Aorta (tissue), 5 donors: ENCODE data around the gene FSIP1. TPM values are rescaled to one million over a fixed set of nuclear protein-coding genes. Genes with fewer than 3 reads are reported as not detected.

ENCODE experiments used
- ATAC-seq: fragments of 200-7000 bp; cut with Tn5 transposase; one replicate; pipeline ENCODE4 v1.9.1; 2022; ENCODE audit warnings: moderate library complexity; ENCODE audit not compliant: low FRiP score
- DNase-seq, 2 donors: peaks; one replicate each; pipeline ENCODE4 v3.0.0-alpha.2; 2020
- H3K27ac ChIP-seq, 2 donors: one replicate each; pipeline ENCODE4 v1.5.1; 2013; ENCODE audit warnings: low read length in 2 of 2, mild to moderate bottlenecking in 2 of 2, moderate library complexity in 2 of 2, control low read depth in 1 of 2, inconsistent platforms in 1 of 2, low read depth in 1 of 2
- H3K27me3 ChIP-seq, 2 donors: one replicate each; pipeline ENCODE4 v1.6.1; 2013; ENCODE audit warnings: control low read depth in 1 of 2, low read length in 1 of 2, mild to moderate bottlenecking in 1 of 2, moderate library complexity in 1 of 2; ENCODE audit not compliant: insufficient read depth in 2 of 2, control insufficient read depth in 1 of 2
- H3K36me3 ChIP-seq, 2 donors: one replicate each; pipeline ENCODE4 v1.6.1; 2013; ENCODE audit warnings: control low read depth in 1 of 2, low read length in 1 of 2, mild to moderate bottlenecking in 1 of 2; ENCODE audit not compliant: insufficient read depth in 2 of 2, control insufficient read depth in 1 of 2
- H3K4me1 ChIP-seq, 2 donors: one replicate each; pipeline ENCODE4 v1.6.1; 2013; ENCODE audit warnings: low read length in 2 of 2, control low read depth in 1 of 2, mild to moderate bottlenecking in 1 of 2, moderate library complexity in 1 of 2; ENCODE audit not compliant: insufficient read depth in 2 of 2, control insufficient read depth in 1 of 2
- H3K4me3 ChIP-seq, 2 donors: one replicate each; pipeline ENCODE4 v1.5.1; 2013; ENCODE audit warnings: low read length in 2 of 2, control low read depth in 1 of 2, mild to moderate bottlenecking in 1 of 2
- H3K9me3 ChIP-seq: one replicate; pipeline ENCODE4 v1.6.1; 2013; ENCODE audit warnings: mild to moderate bottlenecking, low read length; ENCODE audit not compliant: control insufficient read depth
- WGBS, 2 donors: extraction: QIAGEN DNeasy Blood & Tissue Kit; methylation state at CpG; one replicate each; pipeline ENCODE4 v1.1.7; 2013; 5-methylcytosine and 5-hydroxymethylcytosine counted together
- intact Hi-C, 2 donors: fragments of 100-400 bp; cut with DNase I; formaldehyde crosslinking; loops; one replicate each; pipeline versions ENCODE4 v1.14.2 to v1.15.0; 2022
- polyA plus RNA-seq, 2 donors: library from polyadenylated mRNA; stranded (reverse); fragments of 200-250 nt; gene quantifications; one replicate each; pipeline ENCODE4 v1.2.3, GENCODE V29; 2013
- total RNA-seq, 2 donors: library from RNA; stranded (reverse); fragmentation: NEBNext Ultra II Directional; extraction: Animal tissue kit (Norgen Biotek cat#: 25700); gene quantifications; one replicate each; pipeline ENCODE4 v1.2.1, GENCODE V29; 2021
- donor health status: healthy with polysubstance abuse.
- donor health status: Bipolar disorder and iron deficiency.
- donor health status: DM: no; HTN: no; CAD: no.
- donor health status: DM: no; HTN: no; CAD: no.
- donor health status: DM: yes; HTN: yes; CAD: no.

FSIP1 gene
- total and polyA plus RNA-seq, 4 donors: 1.2 TPM; not detected in 1

DNA sequence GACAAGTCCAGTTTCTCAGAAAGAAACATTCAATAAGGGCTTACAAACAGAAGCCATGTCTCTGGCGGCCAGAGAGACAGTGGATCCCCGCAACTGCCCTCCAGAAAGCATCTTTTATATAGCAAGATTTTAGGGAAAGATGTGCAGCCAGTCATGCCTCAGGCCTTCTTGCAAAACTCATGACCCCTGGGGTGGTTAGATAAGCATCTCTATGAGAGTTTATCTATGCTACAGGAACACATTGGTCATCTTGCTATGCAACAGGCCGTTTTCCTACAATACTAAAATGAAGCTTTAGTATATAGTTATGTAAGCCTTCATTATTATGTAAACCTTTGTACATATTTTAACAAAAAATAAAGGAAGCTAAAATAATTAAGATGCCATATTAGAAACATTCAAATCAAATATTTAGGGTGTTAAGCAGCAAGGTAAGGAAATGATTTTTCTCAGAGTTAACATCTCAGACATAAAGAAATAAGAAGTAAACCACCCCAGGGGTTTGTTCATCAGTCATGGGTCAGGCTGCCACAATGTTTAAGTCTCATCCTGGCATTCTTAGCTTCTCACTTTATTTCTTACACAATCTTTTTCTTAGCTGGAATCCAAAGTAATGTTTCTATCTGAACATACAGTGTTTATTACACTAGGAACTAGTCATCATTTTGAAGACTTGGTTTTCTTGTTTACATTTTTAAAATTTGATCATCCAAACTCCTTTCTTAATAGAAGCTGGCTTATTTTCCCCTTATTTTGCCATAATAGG, 6.3 kb upstream of the FSIP1 start:
- Histone ChIP-seq H3K36me3 (no peaks in the 10 kb centered on the region), H3K27me3 (no peaks in the 10 kb centered on the region), H3K27ac (no peak overlapping the region), H3K9me3 (no peaks in the 10 kb centered on the region), H3K4me3 (no peak overlapping the region), H3K4me1 (no peaks in the 10 kb centered on the region)
- no peak for DNase-seq
- WGBS, 2 donors: 81 to 86% methylated on average over 3 of the region's 3 CpGs
- no peak for ATAC-seq
- intact Hi-C loops: loop anchor here (5.0 to 10.0 kb wide), 5 partner anchors 83 to 246 kb away; partner anchors contain the start of genes GPR176 (in 1 of the 2) and SRP14 (in 1 of the 2)

GRCh38 chr15:39788108-39788507, 5.5 kb upstream of the FSIP1 start:
- Histone ChIP-seq H3K9me3 (no peaks in the 10 kb centered on the region), H3K27me3 (no peaks in the 10 kb centered on the region), H3K27ac (no peak overlapping the region), H3K4me1 (no peaks in the 10 kb centered on the region), H3K4me3 (no peak overlapping the region), H3K36me3 (no peaks in the 10 kb centered on the region)
- ATAC-seq: no peak
- 65 to 73% methylated on average over 4 of the region's 4 CpGs for whole genome bisulfite sequencing, 2 donors
- DNase-seq: no peak
- intact Hi-C loops: loop anchor here (5.0 to 10.0 kb wide), 5 partner anchors 84 to 247 kb away; partner anchors contain the start of genes GPR176 (in 1 of the 2) and SRP14 (in 1 of the 2)

- no peak for ATAC-seq
- intact Hi-C loops: loop anchor here (5.0 to 10.0 kb wide), 5 partner anchors 85 to 247 kb away; partner anchors contain the start of genes GPR176 (in 1 of the 2) and SRP14 (in 1 of the 2)
Observed at GRCh38 chr15:39787479-39787878, 4.8 kb upstream of the FSIP1 start.

DNA sequence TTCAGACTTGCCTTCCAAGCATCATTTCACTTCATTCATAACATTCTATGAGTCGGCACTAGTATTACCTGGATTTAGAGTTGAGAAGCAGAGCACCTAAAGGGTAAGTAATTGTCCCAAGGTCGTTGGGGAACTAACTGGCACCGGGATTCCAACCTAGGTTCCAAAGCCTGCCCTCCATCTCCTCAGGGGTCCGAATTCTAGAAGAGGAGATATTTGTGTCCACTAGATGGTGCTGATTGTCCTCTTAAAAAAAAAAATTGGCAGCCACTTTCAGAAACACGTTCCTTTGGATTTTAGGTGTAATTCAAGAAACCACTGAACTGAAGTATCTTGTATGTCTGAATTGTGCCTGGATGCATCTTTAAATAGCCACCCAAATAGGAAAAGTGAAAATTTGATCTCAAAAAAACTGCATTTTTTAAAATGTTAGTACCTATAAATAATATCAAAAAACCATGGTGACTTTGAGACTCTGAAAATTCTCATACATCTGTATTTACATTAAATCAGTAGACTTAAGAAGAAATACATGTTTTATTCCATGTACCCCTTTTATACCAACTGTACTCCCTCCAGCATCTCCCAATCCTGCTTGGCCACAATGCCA, 3.9 kb upstream of the FSIP1 start:
- intact Hi-C loops: loop anchor here (5.0 to 10.0 kb wide), 5 partner anchors 86 to 248 kb away; partner anchors contain the start of genes GPR176 (in 1 of the 2) and SRP14 (in 1 of the 2)
- Histone ChIP-seq H3K36me3 (no peaks in the 10 kb centered on the region), H3K27ac (no peak overlapping the region), H3K9me3 (no peaks in the 10 kb centered on the region), H3K27me3 (no peaks in the 10 kb centered on the region), H3K4me1 (no peaks in the 10 kb centered on the region), H3K4me3 (no peak overlapping the region)
- 0 to 2% methylated on average over 5 of the region's 5 CpGs for WGBS, 2 donors
- ATAC-seq: peak; percentile 49
- DNase-seq: no peak

More at GRCh38 chr15:39787479-39787878, 4.8 kb upstream of the FSIP1 start:
- DNase-seq: no peak
- Histone ChIP-seq H3K4me3 (no peak overlapping the region), H3K27me3 (no peaks in the 10 kb centered on the region), H3K4me1 (no peaks in the 10 kb centered on the region), H3K27ac (no peak overlapping the region), H3K9me3 (no peaks in the 10 kb centered on the region), H3K36me3 (no peaks in the 10 kb centered on the region)
- 46 to 60% methylated on average over 1 of the region's 1 CpG for WGBS, 2 donors

DNA sequence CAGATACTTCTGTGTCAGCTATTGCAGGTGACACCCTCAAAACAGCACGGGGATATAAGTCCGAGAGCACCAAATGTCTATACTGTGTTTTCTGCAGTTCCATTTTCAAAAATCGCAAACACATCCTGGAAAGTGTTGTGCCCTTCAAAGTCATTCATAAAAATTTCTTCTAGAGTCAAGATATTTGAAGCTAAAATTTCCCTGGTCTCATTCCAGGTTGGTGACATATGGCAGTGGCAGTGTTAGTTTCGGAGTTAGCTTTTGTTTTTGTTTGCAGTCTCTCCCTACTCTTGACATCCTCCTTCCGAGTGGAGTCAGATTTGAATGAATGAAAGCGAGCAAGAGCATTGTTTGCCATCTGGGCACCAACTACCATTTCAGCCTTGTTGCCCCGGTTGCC, 3.2 kb upstream of the FSIP1 start:
- DNase-seq (no peak), ATAC-seq (no peak)
- no peak overlapping the region for H3K27ac ChIP-seq
- WGBS, 2 donors: 49 to 50% methylated on average over 7 of the region's 7 CpGs
- H3K4me3 ChIP-seq: no peak overlapping the region
- H3K27me3 ChIP-seq: no peaks in the 10 kb centered on the region
- H3K4me1 ChIP-seq: no peaks in the 10 kb centered on the region
- no peaks in the 10 kb centered on the region for H3K36me3 ChIP-seq
- no peaks in the 10 kb centered on the region for H3K9me3 ChIP-seq
- intact Hi-C loops: loop anchor here (5.0 to 10.0 kb wide), 5 partner anchors 86 to 249 kb away; partner anchors contain the start of genes GPR176 (in 1 of the 2) and SRP14 (in 1 of the 2)

- intact Hi-C loops: loop anchor here (5.0 to 10.0 kb wide), 5 partner anchors 87 to 250 kb away; partner anchors contain the start of genes GPR176 (in 1 of the 2) and SRP14 (in 1 of the 2)
- ATAC-seq: no peak
Observed at GRCh38 chr15:39785139-39785538, 2.5 kb upstream of the FSIP1 start.

DNA sequence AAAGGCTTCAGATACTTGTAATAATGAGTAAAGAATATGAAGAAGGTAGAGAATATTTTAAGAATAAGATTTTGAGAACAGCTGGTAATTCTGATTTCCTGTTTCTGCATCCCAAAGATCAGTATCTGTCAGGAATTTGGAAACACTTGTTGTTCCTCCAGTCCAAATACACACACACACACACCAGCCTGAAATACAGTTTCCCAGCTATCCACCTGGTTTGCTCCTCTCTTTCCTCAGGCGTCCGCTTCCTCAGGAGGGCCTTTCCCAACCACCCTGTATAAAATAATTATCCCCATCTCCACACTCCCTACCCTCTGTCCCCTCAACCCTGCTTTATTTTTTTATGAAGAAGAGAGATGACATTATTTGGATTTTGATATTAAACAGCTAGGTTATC, 2.0 kb upstream of the FSIP1 start:
- Histone ChIP-seq H3K36me3 (no peaks in the 10 kb centered on the region), H3K4me3 (no peak overlapping the region), H3K4me1 (no peaks in the 10 kb centered on the region), H3K9me3 (no peaks in the 10 kb centered on the region), H3K27me3 (no peaks in the 10 kb centered on the region), H3K27ac (no peak overlapping the region)
- ATAC-seq (no peak), DNase-seq (no peak)
- WGBS, 2 donors: 94% methylated on average over 2 of the region's 2 CpGs
- intact Hi-C loops: loop anchor here (5.0 to 10.0 kb wide), 5 partner anchors 88 to 250 kb away; partner anchors contain the start of genes GPR176 (in 1 of the 2) and SRP14 (in 1 of the 2)

More at GRCh38 chr15:39785139-39785538, 2.5 kb upstream of the FSIP1 start:
- H3K36me3 ChIP-seq: no peaks in the 10 kb centered on the region
- H3K27ac ChIP-seq: no peak overlapping the region
- H3K9me3 ChIP-seq: no peaks in the 10 kb centered on the region
- no peaks in the 10 kb centered on the region for H3K4me1 ChIP-seq
- no peak for DNase-seq
- WGBS, 2 donors: 78 to 81% methylated on average over 10 of the region's 10 CpGs
- H3K27me3 ChIP-seq: no peaks in the 10 kb centered on the region
- H3K4me3 ChIP-seq: no peak overlapping the region

- no peaks in the 10 kb centered on the region for H3K36me3 ChIP-seq
- 40 to 45% methylated on average over 4 of the region's 4 CpGs for WGBS, 2 donors
- no peak for DNase-seq
- no peak for ATAC-seq
- no peaks in the 10 kb centered on the region for H3K27me3 ChIP-seq
- H3K4me1 ChIP-seq: no peaks in the 10 kb centered on the region
- H3K9me3 ChIP-seq: no peaks in the 10 kb centered on the region
- H3K27ac ChIP-seq: no peak overlapping the region
- intact Hi-C loops: loop anchor here in 1 of 2 donors (10.0 kb wide), 1 partner anchor 251 kb away; the partner anchor contains the start of gene SRP14
- H3K4me3 ChIP-seq: no peak overlapping the region
Observed at GRCh38 chr15:39784125-39784524, 1.5 kb upstream of the FSIP1 start.
